HEK293T (cell line): Measurements from ENCODE around the gene RAPGEF4.

Experiments
- CTCF ChIA-PET: fragments of 350-600 bp; formaldehyde crosslinking; extraction: SDS; loops from one replicate; lab custom pipeline; 2021; ENCODE audit warnings: antibody characterized with exemption, inconsistent platforms; lab: Yijun Ruan, JAX
- POLR2A ChIA-PET: fragments of 350-600 bp; formaldehyde crosslinking; extraction: SDS; loops from one replicate; lab custom pipeline; 2020; ENCODE audit warnings: antibody characterized with exemption, inconsistent platforms; lab: Yijun Ruan, JAX
- DNase-seq: peaks from one replicate; pipeline ENCODE4 v3.0.0; 2012; ENCODE audit warnings: mixed read lengths; ENCODE audit errors: extremely low spot score
- ARNT ChIP-seq: fragments of 450-650 bp; IDR thresholded peaks from 2 replicates; pipeline ENCODE4 v1.6.1; 2017; ENCODE audit warnings: mild to moderate bottlenecking
- BHLHE40 ChIP-seq: fragments of 450-650 bp; IDR thresholded peaks from 2 replicates; pipeline ENCODE4 v1.6.1; 2016; ENCODE audit warnings: mild to moderate bottlenecking, moderate library complexity, borderline replicate concordance
- CTBP1 ChIP-seq: fragments of 450-650 bp; IDR thresholded peaks from 2 replicates; pipeline ENCODE4 v1.6.1; 2016; ENCODE audit warnings: borderline replicate concordance
- ELF4 ChIP-seq: fragments of 450-650 bp; IDR thresholded peaks from 2 replicates; pipeline ENCODE4 v1.6.1; 2017; ENCODE audit warnings: antibody characterized with exemption
- FOXA1 ChIP-seq: fragments of 450-650 bp; IDR thresholded peaks from 2 replicates; pipeline ENCODE4 v1.6.1; 2016; ENCODE audit warnings: mild to moderate bottlenecking
- FOXK2 ChIP-seq: fragments of 450-650 bp; IDR thresholded peaks from 2 replicates; pipeline ENCODE4 v1.6.1; 2016; ENCODE audit warnings: mild to moderate bottlenecking
- FOXM1 ChIP-seq: fragments of 450-650 bp; IDR thresholded peaks from 2 replicates; pipeline ENCODE4 v1.6.1; 2017; ENCODE audit warnings: mild to moderate bottlenecking, borderline replicate concordance
- HDGF ChIP-seq: fragments of 450-650 bp; IDR thresholded peaks from 2 replicates; pipeline ENCODE4 v1.6.1; 2017; ENCODE audit warnings: antibody characterized with exemption, borderline replicate concordance
- L3MBTL2 ChIP-seq: fragments of 450-650 bp; conservative IDR thresholded peaks from 2 replicates; pipeline ENCODE4 v1.6.1; 2016; ENCODE audit warnings: mild to moderate bottlenecking
- LEF1 ChIP-seq: fragments of 450-650 bp; IDR thresholded peaks from 2 replicates; pipeline ENCODE4 v1.6.1; 2017; ENCODE audit warnings: mild to moderate bottlenecking, borderline replicate concordance
- NFRKB ChIP-seq: fragments of 450-650 bp; IDR thresholded peaks from 2 replicates; pipeline ENCODE4 v1.6.1; 2016; ENCODE audit warnings: mild to moderate bottlenecking, moderate library complexity
- SP1 ChIP-seq: fragments of 450-650 bp; IDR thresholded peaks from 2 replicates; pipeline ENCODE4 v1.6.1; 2017
- SUZ12 ChIP-seq: fragments of 450-650 bp; IDR thresholded peaks from 2 replicates; pipeline ENCODE4 v1.6.1; 2016; ENCODE audit warnings: mild to moderate bottlenecking
- TARDBP ChIP-seq: fragments of 450-650 bp; IDR thresholded peaks from 2 replicates; pipeline ENCODE4 v1.6.1; 2016
- ZNF384 ChIP-seq: fragments of 450-650 bp; IDR thresholded peaks from 2 replicates; pipeline ENCODE4 v1.6.1; 2016
- TF ChIP-seq, protein P1 (sequence below): fragments of 450-650 bp; IDR thresholded peaks from 2 replicates; pipeline ENCODE4 v1.6.1; 2016

The RAPGEF4 gene

GRCh38 chr2:172951554-172951953 is 215.9 kb downstream of the RAPGEF4 start:
- DNase-seq = no peak
- ChIA-PET CTCF (no interaction called here), POLR2A (no interaction called here)
- TF ChIP-seq NFRKB = no peak
- TF ChIP-seq BHLHE40 = no peak
- no peak for TF ChIP-seq CTBP1
- TF ChIP-seq LEF1 = no peak
- TF ChIP-seq L3MBTL2 = no peak
- no peak for TF ChIP-seq SP1
- no peak for TF ChIP-seq ARNT
- no peak for TF ChIP-seq SUZ12

DNA sequence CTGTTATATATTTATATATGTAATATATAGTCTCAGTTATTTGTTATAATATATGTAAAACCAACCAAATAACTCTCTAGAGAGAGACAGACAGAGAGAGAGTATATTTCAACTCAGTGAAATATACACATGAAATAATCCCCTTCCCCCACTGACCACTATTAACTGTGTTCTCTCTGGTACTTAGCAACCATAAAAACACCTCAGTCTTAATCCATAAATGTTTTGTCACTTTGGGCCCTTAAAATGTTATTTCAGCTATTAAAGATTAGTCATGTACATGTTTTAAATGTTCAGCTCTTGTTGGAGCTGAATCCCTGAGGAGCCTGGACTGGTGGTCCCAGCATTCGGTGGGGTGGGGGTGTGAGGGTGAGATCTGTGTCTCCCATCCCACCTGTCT is 217.8 kb downstream of the RAPGEF4 start:
- ChIA-PET CTCF (interaction anchor here (1.0 kb wide), 1 partner anchor 22 kb away, joined by 4 read pairs; no protein-coding TSS in a partner anchor), POLR2A (no interaction called here)
- TF ChIP-seq, protein P1, sequence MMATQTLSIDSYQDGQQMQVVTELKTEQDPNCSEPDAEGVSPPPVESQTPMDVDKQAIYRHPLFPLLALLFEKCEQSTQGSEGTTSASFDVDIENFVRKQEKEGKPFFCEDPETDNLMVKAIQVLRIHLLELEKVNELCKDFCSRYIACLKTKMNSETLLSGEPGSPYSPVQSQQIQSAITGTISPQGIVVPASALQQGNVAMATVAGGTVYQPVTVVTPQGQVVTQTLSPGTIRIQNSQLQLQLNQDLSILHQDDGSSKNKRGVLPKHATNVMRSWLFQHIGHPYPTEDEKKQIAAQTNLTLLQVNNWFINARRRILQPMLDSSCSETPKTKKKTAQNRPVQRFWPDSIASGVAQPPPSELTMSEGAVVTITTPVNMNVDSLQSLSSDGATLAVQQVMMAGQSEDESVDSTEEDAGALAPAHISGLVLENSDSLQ = no peak
- TF ChIP-seq ZNF384 (no peak), SUZ12 (no peak), HDGF (no peak), BHLHE40 (no peak), L3MBTL2 (no peak)
- no peak for DNase-seq

GRCh38 chr2:172953970-172954852 is 218.6 kb downstream of the RAPGEF4 start:
- DNase-seq = no peak

DNA sequence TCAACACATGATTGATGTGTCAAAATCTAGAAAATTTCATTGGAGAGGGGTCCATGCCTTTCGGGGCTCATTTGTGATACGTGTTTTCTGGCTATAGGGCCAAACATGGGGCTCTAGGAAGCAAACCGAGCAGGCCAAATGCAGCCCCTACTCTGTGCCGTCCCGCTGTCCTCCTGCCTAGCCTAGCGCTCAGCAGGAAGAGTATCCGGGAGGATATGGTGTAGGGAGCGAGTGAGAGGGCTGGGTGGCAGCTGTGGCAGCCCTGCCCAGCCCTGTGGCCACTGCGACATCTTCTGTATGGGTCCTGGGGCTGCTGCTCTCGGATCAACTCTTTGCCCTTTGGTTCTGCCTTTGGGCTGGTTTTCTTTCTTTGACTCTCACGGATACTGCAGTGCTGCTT is 219.9 kb downstream of the RAPGEF4 start:
- no peak for DNase-seq
- ChIA-PET CTCF (no interaction called here), POLR2A (no interaction called here)
- TF ChIP-seq HDGF (no peak), FOXK2 (no peak), ZNF384 (no peak), FOXA1 (no peak), L3MBTL2 (no peak)

More at GRCh38 chr2:172953970-172954852, 218.6 kb downstream of the RAPGEF4 start:
- ChIA-PET CTCF (interaction anchor here (0.6 to 1.0 kb wide), 2 partner anchors 10 to 23 kb away, joined by 4 read pairs; no protein-coding TSS in a partner anchor), POLR2A (no interaction called here)
- no peak for TF ChIP-seq BHLHE40
- TF ChIP-seq, protein P1 = no peak
- TF ChIP-seq LEF1 = no peak
- no peak for TF ChIP-seq FOXA1
- TF ChIP-seq NFRKB = no peak
- TF ChIP-seq SUZ12 = no peak
- TF ChIP-seq HDGF = no peak
- no peak for TF ChIP-seq ARNT
- TF ChIP-seq SP1 = no peak
- TF ChIP-seq L3MBTL2 = no peak
- no peak for TF ChIP-seq FOXK2
- no peak for TF ChIP-seq ELF4
- TF ChIP-seq TARDBP = no peak
- no peak for TF ChIP-seq FOXM1
- TF ChIP-seq CTBP1 = no peak
- no peak for TF ChIP-seq ZNF384

DNA sequence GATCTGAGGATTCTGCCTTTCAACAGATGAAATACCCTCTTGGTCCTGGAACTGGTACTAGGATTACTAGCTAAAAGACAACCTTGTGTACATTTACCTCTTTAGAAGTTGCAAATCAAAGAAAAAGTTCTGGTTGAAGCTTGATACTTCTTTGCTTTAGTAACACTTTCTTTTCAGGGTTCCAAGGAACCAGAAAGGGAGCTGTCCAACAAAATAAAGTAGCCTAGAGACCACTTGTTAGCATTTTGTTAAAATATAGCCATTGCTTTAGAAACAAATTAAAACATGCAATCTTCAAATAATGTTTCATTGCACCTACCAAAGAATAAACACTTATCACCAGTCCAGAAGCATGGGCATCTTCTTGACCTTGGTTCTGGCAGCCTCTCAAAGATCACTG is 222.1 kb downstream of the RAPGEF4 start:
- ChIA-PET CTCF (no interaction called here), POLR2A (no interaction called here)
- DNase-seq = no peak
- TF ChIP-seq TARDBP (no peak), ARNT (no peak), FOXA1 (no peak), ZNF384 (no peak), BHLHE40 (no peak), CTBP1 (no peak), SUZ12 (no peak)
- TF ChIP-seq, protein P1 = no peak

DNA sequence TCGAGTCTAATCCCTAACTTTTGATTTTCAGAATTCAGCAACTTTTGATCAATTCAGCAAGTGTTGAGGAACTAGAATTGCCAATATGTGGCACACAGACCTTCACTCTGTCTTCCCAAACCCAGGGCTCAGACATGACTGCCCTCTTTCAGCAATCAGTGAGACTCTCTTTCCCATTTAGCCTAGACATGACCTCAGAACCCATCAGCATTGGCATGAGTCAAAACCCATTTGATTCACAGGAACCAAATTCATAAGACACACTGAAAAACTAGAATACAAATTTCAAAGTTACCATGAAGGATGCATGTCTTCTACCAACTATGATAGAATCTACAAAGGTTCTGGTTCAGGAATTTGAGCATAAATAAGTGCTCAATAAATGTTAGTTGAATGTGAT is 226.4 kb downstream of the RAPGEF4 start:
- no peak for DNase-seq
- POLR2A ChIA-PET = no interaction called here
- CTCF ChIA-PET = no interaction called here
- TF ChIP-seq SUZ12 = no peak
- TF ChIP-seq FOXA1 = no peak
- no peak for TF ChIP-seq SP1
- no peak for TF ChIP-seq BHLHE40
- TF ChIP-seq ELF4 = no peak
- no peak for TF ChIP-seq ZNF384
- TF ChIP-seq NFRKB = no peak
- TF ChIP-seq TARDBP = no peak
- no peak for TF ChIP-seq FOXM1
- TF ChIP-seq L3MBTL2 = no peak
- TF ChIP-seq CTBP1 = no peak
- TF ChIP-seq, protein P1 = no peak
- no peak for TF ChIP-seq ARNT
- no peak for TF ChIP-seq LEF1
- TF ChIP-seq FOXK2 = no peak
